WTC11 (cell line): Measurements from ENCODE around the gene TRIM42.

Source experiments
- CTCF ChIP-seq: fragments of 200-600 bp; IDR thresholded peaks from 2 replicates; pipeline ENCODE4 v1.8.0; 2022; ENCODE audit warnings: antibody characterized with exemption
- MAX ChIP-seq: sonication (generic); formaldehyde crosslinking; IDR thresholded peaks from 2 replicates; pipeline ENCODE4 v1.8.0; 2022; ENCODE audit warnings: mild to moderate bottlenecking, missing genetic modification reagents
- USF2 ChIP-seq: sonication (generic); formaldehyde crosslinking; IDR thresholded peaks from 2 replicates; pipeline ENCODE4 v1.8.1; 2023; ENCODE audit warnings: mild to moderate bottlenecking, missing genetic modification reagents, moderate library complexity
- ZNF232 ChIP-seq: sonication (generic); formaldehyde crosslinking; IDR thresholded peaks from 2 replicates; pipeline ENCODE4 v1.8.0; 2022; ENCODE audit warnings: mild to moderate bottlenecking, missing genetic modification reagents

- TF ChIP-seq USF2 (no peak), CTCF (no peak), MAX (CRISPR knock-in tag) (no peak), ZNF232 (no peak)
Observed at GRCh38 chr3:140702281-140702680, 24.4 kb downstream of the TRIM42 start.
